ENCODE data around the gene CCDC178.

The CCDC178 gene

GRCh38 chr18:33114749-33115148 is 325.8 kb downstream of the CCDC178 start:
- no peak for DNase-seq (ENCODE audit: low spot score)
- no peak for TF ChIP-seq CTCF (IDR thresholded peaks at IDR 0.05; ENCODE audit: extremely low read depth, insufficient read depth, missing control alignments)
- in situ Hi-C loops (cut with MboI; ENCODE audit: low pct_unique_long_range_greater_than_20kb, low sequenced_read_pairs, unreplicated experiment) = no loop called here

- in situ Hi-C loops (cut with MboI; ENCODE audit: low pct_unique_long_range_greater_than_20kb, low sequenced_read_pairs, unreplicated experiment) = no loop called here
- TF ChIP-seq CTCF (IDR thresholded peaks at IDR 0.05; ENCODE audit: extremely low read depth, insufficient read depth, missing control alignments) = no peak
- no peak for DNase-seq (ENCODE audit: low spot score)
These were observed 327.1 kb downstream of the CCDC178 start for GRCh38 chr18:33113416-33113815.

GRCh38 chr18:33107511-33107910 is 333.0 kb downstream of the CCDC178 start:
- no peak for DNase-seq (ENCODE audit: low spot score)
- TF ChIP-seq CTCF (IDR thresholded peaks at IDR 0.05; ENCODE audit: extremely low read depth, insufficient read depth, missing control alignments) = no peak
- in situ Hi-C loops (cut with MboI; ENCODE audit: low pct_unique_long_range_greater_than_20kb, low sequenced_read_pairs, unreplicated experiment) = no loop called here

GRCh38 chr18:33101316-33101715 is 339.2 kb downstream of the CCDC178 start:
- no peak for TF ChIP-seq CTCF (IDR thresholded peaks at IDR 0.05; ENCODE audit: extremely low read depth, insufficient read depth, missing control alignments)
- no peak for DNase-seq (ENCODE audit: low spot score)
- in situ Hi-C loops (cut with MboI; ENCODE audit: low pct_unique_long_range_greater_than_20kb, low sequenced_read_pairs, unreplicated experiment) = no loop called here

GRCh38 chr18:33099626-33100025 is 340.9 kb downstream of the CCDC178 start:
- DNase-seq (ENCODE audit: low spot score) = no peak
- TF ChIP-seq CTCF (IDR thresholded peaks at IDR 0.05; ENCODE audit: extremely low read depth, insufficient read depth, missing control alignments) = no peak
- in situ Hi-C loops (cut with MboI; ENCODE audit: low pct_unique_long_range_greater_than_20kb, low sequenced_read_pairs, unreplicated experiment) = no loop called here

- in situ Hi-C loops (cut with MboI; ENCODE audit: low pct_unique_long_range_greater_than_20kb, low sequenced_read_pairs, unreplicated experiment) = no loop called here
- TF ChIP-seq CTCF (IDR thresholded peaks at IDR 0.05; ENCODE audit: extremely low read depth, insufficient read depth, missing control alignments) = no peak
- DNase-seq (ENCODE audit: low spot score) = no peak
These were observed 343.4 kb downstream of the CCDC178 start for GRCh38 chr18:33097126-33097525.

GRCh38 chr18:33090461-33090860 is 350.1 kb downstream of the CCDC178 start:
- no peak for DNase-seq (ENCODE audit: low spot score)
- no peak for TF ChIP-seq CTCF (IDR thresholded peaks at IDR 0.05; ENCODE audit: extremely low read depth, insufficient read depth, missing control alignments)
- in situ Hi-C loops (cut with MboI; ENCODE audit: low pct_unique_long_range_greater_than_20kb, low sequenced_read_pairs, unreplicated experiment) = no loop called here

Data from GM13977 (cell line).